Esophagus squamous epithelium (tissue), 4 donors: ENCODE data around the gene SRP68.

Experiments used
- POLR2A ChIP-seq, 4 donors: fragments of 450-650 bp; IDR thresholded peaks; one replicate each; pipeline ENCODE4 v1.6.1; 2017; ENCODE audit warnings: antibody characterized with exemption in 4 of 4, mild to moderate bottlenecking in 4 of 4, moderate library complexity in 3 of 4
- TF ChIP-seq, protein P1 (sequence below), 6 experiments: fragments of 450-650 bp in 4 of 6; fragments of 200-600 bp in 2 of 6; sonication (generic) in 2 of 6; IDR thresholded peaks; one replicate each; pipeline ENCODE4 v1.5.1; 2016 to 2019; ENCODE audit warnings: antibody characterized with exemption in 6 of 6, mild to moderate bottlenecking in 4 of 6, moderate library complexity in 4 of 6

- no peak for TF ChIP-seq POLR2A (IDR thresholded peaks at IDR 0.05)
- TF ChIP-seq, protein P1, sequence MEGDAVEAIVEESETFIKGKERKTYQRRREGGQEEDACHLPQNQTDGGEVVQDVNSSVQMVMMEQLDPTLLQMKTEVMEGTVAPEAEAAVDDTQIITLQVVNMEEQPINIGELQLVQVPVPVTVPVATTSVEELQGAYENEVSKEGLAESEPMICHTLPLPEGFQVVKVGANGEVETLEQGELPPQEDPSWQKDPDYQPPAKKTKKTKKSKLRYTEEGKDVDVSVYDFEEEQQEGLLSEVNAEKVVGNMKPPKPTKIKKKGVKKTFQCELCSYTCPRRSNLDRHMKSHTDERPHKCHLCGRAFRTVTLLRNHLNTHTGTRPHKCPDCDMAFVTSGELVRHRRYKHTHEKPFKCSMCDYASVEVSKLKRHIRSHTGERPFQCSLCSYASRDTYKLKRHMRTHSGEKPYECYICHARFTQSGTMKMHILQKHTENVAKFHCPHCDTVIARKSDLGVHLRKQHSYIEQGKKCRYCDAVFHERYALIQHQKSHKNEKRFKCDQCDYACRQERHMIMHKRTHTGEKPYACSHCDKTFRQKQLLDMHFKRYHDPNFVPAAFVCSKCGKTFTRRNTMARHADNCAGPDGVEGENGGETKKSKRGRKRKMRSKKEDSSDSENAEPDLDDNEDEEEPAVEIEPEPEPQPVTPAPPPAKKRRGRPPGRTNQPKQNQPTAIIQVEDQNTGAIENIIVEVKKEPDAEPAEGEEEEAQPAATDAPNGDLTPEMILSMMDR (IDR thresholded peaks at IDR 0.05): peak in 1 of 6 experiments; percentile 7
Measured at GRCh38 chr17:76026714-76027158, 45.6 kb downstream of the SRP68 start.
